ENCODE results near the gene SEL1L3.

The SEL1L3 gene

GRCh38 chr4:25725870-25726269 lies 136.9 kb downstream of the SEL1L3 start:
- DNase-seq, result no peak

- DNase-seq, result no peak
These were observed 139.4 kb downstream of the SEL1L3 start for GRCh38 chr4:25723409-25723808.

GRCh38 chr4:25722964-25723363 lies 139.8 kb downstream of the SEL1L3 start:
- no peak for DNase-seq

GRCh38 chr4:25713812-25714211 lies 149.0 kb downstream of the SEL1L3 start:
- no peak for DNase-seq

GRCh38 chr4:25712611-25713010 lies 150.2 kb downstream of the SEL1L3 start:
- no peak for DNase-seq

GRCh38 chr4:25710637-25711036 lies 152.2 kb downstream of the SEL1L3 start:
- DNase-seq, result no peak

DNA sequence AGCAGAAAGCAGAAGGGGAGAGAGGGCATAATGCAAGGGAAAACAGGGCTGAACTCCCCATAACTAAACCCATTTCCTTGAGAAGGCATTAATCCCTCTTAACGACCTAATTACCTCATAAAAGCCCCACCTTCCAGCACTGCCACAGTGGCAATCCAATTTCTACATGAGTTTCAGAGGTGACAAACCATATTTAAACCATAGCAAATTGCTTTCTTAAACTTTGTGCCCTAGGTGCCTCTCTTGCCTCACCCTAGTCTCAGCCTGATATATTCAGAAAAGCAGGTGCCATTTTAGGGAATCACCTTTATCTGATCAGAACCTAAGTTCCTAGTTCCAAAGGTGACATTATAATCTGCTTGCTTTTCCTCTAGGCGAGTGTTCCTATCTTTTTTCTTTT lies 158.3 kb downstream of the SEL1L3 start:
- no peak for DNase-seq

- DNase-seq, result no peak
These were observed 158.9 kb downstream of the SEL1L3 start for GRCh38 chr4:25703731-25704388.

- DNase-seq, result no peak
These were observed 159.9 kb downstream of the SEL1L3 start for GRCh38 chr4:25702848-25703247.

GRCh38 chr4:25700661-25701060 lies 162.1 kb downstream of the SEL1L3 start:
- no peak for DNase-seq

- DNase-seq, result no peak
These were observed 165.3 kb downstream of the SEL1L3 start for GRCh38 chr4:25697516-25697915.

Measured in KG1 (cell line).